ENCODE measurements around the gene LRRC37B. TPM values are rescaled to one million over a fixed set of nuclear protein-coding genes. Genes with fewer than 3 reads are reported as not detected.
"Not testable (repeated sequence)": the region's sequence is repeated elsewhere in the genome, so short reads cannot be mapped to it uniquely, and the experiment has no call there.

The LRRC37B gene
- total RNA-seq, result 25.7 TPM

DNA sequence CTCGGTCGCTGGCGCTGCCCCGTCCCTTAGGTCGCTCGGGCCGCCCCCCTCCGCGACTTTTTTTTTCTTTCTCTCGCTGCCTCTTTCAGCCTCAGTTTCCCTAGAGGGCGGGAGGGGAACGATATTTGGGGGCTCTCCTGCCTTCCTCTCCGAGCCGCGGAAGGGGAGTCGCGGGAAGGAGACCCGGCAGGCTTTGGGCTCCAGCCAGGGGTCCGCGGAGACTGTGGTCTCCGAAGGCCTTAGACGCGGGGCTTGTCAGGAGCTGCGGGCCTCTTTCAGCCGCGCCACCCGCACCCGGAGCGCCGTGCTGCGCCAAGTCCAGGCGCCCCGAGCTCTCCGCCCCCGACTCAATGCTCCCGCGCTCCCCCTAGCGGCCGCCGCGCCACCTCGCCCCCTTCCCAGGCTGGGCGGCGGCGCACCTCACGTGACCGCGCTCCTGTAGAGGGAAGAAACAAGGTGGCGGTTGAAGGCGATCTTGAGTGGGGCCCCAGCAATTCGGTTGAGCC, at the start of gene LRRC37B:
LRRC37B (plus strand) TSS at position 427 of the 506 bp plus-strand sequence. CDS start 14,010 bp downstream, outside the sequence.
- DNase-seq (ENCODE audit: low spot score) (peak; percentile 95), ATAC-seq (peak; percentile 99)
- intact Hi-C loops (cut with DNase I), result no loop called here

DNA sequence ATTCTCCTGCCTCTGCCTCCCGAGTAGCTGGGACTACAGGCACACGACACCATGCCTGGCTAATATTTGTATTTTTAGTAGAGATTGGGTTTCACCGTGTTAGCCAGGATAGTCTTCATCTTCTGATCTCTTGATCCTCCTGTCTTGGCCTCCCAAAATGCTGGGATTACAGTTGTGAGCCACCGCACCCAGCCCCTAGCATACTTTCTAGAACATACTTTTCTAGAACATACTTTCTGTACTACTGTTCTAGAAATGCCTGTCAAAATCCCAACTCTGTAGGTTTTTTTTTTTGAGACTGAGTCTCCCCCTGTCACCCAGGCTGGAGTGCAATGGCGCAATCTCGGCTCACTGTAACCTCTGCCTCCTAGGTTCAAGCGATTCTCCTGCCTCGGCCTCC, 43.1 kb upstream of the LRRC37B start:
- ATAC-seq; DNase-seq (ENCODE audit: low spot score): not testable (repeated sequence)

DNA sequence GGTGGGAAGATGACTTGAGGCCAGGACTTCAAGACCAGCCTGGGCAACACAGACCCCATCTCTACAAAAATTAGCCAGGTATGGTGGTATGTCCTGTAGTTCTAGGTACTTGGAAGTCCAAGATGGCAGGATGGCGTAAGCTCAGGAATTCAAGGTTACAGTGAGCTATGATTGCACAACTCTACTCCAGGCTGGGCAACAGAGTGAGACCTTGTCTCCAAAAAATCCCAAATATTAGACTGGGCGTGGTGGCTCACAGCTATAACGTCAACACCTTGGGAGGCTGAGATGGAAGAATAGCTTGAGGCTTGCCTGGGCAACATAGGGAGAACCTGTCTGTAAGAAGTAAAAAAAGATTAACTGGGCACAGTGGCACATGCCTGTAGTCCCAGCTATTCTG, 39.5 kb upstream of the LRRC37B start:
- DNase-seq (ENCODE audit: low spot score) (no peak), ATAC-seq (no peak)
- intact Hi-C loops (cut with DNase I), result no loop called here

More for the DNA sequence above, 43.1 kb upstream of the LRRC37B start:
- intact Hi-C loops (cut with DNase I), result not testable (repeated sequence)

DNA sequence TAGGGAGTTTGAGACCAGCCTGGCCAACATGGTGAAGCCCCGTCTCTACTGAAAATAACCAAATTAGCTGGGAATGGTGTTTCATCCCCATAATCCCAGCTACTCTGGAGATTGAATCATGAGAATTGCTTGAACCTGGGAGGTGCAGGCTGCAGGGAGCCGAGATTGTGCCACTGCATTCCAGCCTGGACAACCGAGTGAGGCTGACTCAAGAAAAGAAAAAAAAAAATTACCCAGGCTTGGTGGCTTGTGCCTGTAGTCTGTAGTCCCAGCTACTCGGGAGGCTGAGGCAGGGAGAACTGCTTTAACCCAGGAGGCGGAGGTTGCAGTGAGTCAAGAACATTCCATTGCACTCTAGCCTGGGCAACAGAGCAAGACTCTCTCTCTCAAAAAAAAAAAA, 36.8 kb upstream of the LRRC37B start:
- ATAC-seq; intact Hi-C loops (cut with DNase I); DNase-seq (ENCODE audit: low spot score): not testable (repeated sequence)

DNA sequence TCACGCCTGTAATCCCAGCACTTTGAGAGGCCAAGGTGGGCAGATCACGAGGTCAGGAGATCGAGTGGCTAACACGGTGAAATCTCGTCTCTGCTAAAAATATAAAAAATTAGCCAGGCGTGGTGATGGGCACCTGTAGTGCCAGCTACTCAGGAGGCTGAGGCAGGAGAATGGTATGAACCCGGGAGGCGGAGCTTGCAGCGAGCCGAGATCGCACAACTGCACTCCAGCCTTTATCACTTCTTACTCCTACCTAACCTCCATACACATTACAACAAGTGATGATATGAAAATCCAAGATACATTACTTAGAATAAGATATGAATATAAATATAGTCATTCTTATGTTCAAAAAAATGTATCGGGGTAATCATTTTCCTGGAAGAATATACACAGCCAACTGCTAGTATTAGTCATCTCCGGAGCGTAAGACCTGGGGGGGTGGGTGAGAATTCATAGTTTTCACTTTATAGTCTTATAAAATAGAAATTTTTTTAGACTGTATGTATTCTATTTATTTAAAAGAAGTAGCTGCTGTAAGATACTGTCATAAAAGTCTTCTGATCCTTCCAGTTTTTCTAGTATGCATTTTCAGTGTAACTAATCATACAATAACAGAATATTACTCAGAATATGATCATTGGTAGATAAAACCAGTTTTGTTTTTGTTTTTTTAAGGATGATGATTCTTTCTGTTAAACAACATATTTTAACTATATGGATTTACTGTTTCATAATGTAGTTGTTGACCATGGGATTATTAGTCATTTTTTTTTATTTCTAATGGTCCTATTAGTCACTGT, 32.7 kb upstream of the LRRC37B start:
- DNase-seq (ENCODE audit: low spot score); intact Hi-C loops (cut with DNase I); ATAC-seq: not testable (repeated sequence)

DNA sequence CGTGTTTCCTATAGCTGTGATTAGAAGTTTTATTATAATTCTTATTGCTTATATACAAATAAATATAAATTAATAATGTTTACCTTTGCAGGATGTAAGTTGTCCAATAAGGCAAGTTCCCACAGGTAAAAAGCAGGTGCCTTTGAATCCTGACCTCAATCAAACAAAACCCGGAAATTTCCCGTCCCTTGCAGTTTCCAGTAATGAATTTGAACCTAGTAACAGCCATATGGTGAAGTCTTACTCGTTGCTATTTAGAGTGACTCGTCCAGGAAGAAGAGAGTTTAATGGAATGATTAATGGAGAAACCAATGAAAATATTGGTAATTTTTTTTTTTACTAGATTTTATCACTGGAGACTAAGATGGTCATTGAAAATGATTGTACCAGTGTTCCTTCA, 31.8 kb upstream of the LRRC37B start:
- ATAC-seq; DNase-seq (ENCODE audit: low spot score); intact Hi-C loops (cut with DNase I): not testable (repeated sequence)

DNA sequence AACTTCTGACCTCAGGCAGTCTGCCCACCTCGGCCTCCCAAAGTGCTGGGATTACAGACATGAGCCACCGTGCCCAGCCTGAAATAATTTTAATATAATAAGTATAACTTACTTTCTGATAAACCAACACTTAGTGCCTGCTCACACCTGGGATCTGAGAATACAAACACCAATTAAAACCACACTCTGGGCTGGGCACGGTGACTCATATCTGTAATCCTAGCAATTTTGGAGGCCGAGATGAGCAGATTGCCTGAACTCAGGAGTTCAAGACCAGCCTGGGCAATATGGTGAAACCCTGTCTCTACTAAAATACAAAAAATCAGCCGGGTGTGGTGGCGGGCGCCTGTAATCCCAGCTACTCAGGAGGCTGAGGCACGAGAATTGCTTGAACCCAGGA, 15.4 kb upstream of the LRRC37B start:
- intact Hi-C loops (cut with DNase I); ATAC-seq; DNase-seq (ENCODE audit: low spot score): not testable (repeated sequence)

DNA sequence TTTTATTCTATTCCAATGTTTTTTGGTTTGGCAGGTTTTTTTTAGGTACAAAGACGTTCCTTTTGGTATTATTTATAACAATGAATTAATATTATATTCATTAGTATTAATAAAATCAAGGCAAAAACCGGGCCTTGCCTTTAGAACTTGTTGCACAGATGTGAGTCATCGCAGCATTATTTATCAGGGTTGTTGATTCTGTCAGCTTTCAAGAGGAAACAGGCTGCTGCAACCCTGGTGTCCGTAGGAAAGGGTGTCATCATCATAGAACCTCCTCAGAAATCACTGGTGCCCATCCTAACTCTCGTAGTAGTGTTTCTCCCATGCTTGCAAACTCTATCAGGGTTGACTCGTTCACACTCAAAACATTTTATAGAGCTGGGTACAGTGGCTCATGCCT, 10.2 kb upstream of the LRRC37B start:
- no peak for DNase-seq (ENCODE audit: low spot score)
- intact Hi-C loops (cut with DNase I), result no loop called here

DNA sequence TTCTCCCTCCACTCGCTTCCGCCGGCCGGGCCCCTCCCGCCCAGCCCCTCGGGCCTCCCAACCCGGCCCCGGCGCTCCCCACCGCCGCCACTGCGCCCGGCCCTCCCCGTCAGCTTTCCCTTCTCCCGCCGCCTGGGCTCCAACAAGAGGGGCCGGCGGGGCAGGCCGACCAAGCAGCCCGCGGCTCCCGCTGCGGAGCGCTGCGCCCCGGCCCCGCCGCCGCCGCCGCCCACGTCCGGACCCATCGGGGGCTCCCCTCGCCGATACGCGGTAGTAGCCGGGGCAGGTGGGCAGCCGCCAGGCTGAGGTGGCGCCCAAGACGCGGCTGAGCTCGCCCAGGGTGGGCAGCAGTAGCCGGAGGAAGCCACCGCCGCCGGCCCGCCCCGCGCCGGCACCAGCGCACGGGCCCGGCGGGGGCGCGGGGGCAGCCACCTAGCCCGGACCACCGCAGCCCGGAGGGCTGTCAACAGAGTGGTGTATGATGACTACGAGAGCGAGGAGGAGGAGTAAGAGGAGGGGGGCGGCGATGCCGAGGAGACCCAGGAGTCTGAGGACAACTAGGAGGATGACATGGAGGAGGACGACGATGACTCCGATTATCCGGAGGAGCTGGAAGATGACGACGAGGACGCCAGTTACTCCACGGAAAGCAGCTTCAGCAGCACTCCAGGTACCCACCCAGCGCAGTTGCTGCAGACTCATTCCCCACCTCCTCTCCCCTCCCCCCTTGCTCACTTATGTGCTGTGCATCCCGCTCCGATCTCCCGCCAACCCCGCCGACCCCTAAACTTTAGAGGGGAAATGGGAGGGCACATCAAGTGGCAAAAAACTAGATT, 498 bp downstream of the LRRC37B start:
- peak; percentile 66 for DNase-seq (ENCODE audit: low spot score)
- intact Hi-C loops (cut with DNase I), result no loop called here
- ATAC-seq, result peak; percentile 28

More for the DNA sequence above, 10.2 kb upstream of the LRRC37B start:
- ATAC-seq, result no peak

DNA sequence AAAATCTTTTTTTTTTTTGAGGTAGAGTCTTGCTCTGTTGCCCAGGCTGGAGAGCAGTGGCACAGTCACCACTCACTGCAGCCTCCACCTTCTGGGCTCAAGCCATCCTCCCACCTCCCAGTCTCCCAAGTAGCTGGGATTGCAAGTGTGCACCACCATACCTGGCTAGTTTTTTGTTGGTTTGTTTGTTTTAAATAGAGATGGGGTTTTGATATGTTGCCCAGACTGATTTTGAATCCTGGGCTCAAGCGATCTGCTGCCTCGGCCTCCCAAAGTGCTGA, 2.0 kb downstream of the LRRC37B start:
- no peak for DNase-seq (ENCODE audit: low spot score)
- intact Hi-C loops (cut with DNase I), result no loop called here
- ATAC-seq, result no peak

DNA sequence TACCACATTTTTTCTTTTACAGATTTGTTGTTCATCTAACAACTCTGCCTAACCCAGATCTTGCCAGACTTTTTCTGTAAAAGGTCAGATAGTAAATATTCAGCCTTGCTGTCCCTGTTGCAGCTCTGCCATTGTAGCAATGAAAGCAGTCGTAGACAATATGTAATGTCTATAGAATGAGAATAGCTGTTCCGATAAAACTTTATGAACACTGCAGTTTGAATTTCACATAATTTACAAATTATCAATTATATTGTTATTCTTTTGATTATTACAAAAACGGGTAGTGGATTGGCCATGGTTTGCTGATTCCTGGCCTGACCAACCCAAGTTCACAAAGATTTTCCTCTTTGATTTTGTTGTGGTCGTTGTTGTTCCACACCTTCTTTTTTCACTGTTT, 2.9 kb downstream of the LRRC37B start:
- ATAC-seq (no peak), DNase-seq (ENCODE audit: low spot score) (no peak)
- intact Hi-C loops (cut with DNase I), result no loop called here

DNA sequence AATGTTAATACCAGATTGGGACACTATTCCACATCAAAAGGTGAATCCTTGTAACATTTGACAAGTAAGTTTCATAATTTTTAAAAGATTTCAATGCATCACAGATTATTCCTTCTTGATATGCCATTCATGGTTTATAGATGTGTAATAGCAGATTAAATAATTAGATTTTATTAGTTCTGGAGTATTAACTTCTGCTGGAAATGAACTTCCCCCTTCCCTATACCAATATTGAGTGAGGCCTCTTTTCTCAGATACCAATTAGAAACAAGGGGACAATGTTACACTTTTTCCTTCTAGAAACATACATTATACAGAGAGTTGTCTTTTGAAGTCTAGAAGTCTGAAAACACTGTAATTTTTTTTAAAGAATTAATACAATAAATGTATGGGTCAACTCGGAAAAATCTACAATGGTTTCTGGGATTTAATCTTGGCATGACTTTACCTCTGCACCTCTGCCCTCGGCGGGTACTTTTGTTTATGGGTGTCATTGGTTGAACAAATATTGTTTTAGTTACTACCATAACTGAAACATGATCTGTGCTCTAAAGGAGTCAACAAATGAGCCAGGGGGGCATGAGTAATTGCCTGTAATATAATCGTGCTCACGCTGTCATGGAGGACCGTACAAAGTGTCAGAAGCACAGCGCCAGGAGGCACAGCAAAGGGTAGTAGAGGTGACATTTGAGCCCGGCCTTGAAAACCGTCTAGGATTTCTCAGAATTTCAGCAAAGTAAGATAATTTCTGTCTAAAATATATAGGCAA, 8.2 kb downstream of the LRRC37B start:
- intact Hi-C loops (cut with DNase I), result no loop called here
- no peak for DNase-seq (ENCODE audit: low spot score)
- no peak for ATAC-seq

DNA sequence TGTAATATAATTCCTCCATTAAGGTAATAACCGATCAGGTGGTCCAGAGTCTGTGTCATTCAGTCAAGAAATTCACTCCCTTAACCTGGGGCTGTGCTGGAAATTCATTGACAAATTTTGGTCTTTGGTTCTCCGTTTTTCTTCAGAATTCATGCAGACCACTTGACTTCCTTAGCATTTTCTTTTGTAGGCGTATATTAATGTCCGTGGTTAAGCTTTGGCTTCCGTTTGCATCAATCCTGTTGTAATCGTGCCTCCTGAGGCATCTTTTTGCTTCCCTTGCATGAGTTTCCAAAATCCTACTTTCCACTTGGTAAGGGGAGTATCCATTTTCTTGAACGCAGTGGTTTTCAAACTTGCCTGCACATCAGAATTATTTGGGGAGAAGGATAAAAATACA, 9.0 kb downstream of the LRRC37B start:
- ATAC-seq (no peak), DNase-seq (ENCODE audit: low spot score) (no peak)
- intact Hi-C loops (cut with DNase I), result no loop called here

DNA sequence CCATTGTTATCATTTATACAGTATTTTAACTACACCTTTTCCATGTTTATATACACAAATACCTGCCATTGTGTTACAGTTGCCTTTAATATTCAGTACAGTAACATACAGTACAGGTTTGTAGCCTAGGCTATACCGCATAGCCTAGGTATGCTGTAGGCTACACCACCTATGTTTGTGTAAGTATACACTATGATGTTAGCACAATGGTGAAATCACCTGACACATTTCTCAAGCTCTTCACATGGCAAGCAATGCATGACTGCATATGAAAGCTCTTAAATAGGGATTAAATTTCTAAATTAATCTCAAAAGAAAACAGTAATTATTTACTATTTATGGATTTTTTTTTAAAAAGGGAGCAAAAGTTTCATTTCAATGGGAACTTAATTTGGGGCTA, 12.0 kb downstream of the LRRC37B start:
- ATAC-seq, result no peak
- no peak for DNase-seq (ENCODE audit: low spot score)
- intact Hi-C loops (cut with DNase I), result no loop called here

DNA sequence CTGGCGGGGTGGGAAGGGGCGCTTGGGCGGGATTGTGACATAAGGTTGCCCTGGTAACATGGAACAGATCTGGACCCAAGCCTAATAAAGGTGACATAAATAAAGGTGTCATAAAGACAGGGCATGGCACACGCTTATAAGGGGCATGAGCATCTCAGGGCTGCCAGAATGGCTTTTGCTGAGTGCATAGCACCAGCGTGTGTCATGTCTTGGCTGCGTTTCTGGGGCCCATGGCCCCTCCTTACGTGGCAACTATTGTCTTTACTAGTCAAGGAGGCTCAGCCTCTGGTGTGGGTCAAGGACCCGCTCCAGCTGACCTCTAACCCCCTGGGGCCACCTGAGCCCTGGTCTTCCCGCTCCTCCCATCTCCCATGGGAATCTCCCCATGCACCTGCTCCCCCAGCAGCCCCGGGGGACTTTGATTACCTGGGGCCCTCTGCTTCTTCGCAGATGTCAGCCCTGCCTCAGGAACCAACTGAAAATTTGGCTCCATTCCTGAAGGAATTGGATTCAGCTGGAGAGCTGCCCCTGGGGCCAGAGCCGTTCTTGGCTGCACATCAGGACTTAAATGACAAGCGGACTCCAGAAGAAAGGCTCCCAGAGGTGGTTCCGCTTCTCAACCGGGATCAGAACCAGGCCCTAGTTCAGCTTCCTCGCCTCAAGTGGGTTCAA, 13.9 kb downstream of the LRRC37B start:
- DNase-seq (ENCODE audit: low spot score), result no peak
- intact Hi-C loops (cut with DNase I), result no loop called here
- ATAC-seq, result no peak

DNA sequence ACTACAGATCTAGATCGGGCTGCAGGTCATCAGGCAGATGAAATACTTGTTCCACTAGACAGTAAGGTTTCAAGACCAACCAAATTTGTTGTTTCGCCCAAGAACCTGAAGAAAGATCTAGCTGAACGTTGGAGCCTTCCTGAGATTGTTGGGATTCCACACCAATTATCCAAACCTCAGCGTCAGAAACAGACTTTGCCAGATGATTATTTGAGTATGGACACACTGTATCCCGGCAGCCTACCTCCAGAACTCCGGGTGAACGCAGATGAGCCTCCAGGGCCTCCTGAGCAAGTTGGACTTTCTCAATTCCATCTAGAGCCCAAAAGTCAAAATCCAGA, 14.4 kb downstream of the LRRC37B start:
- DNase-seq (ENCODE audit: low spot score) (no peak), ATAC-seq (no peak)
- intact Hi-C loops (cut with DNase I), result no loop called here

DNA sequence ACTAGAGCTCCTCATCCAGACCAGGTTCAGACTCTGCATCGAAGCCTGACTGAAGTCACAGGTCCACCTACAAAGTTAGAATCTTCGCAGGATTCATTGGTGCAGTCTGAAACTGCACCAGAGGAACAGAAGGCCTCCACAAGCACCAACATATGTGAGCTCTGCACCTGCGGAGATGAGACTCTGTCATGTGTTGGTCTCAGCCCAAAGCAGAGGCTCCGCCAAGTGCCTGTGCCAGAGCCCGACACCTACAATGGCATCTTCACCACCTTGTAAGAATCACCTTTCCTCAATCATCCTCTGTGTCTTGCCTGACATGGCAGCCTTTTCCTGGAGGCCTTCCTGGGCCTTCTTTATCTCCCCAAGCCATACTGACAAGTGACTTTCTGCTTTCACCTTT, 15.4 kb downstream of the LRRC37B start:
- ATAC-seq; DNase-seq (ENCODE audit: low spot score); intact Hi-C loops (cut with DNase I): not testable (repeated sequence)

DNA sequence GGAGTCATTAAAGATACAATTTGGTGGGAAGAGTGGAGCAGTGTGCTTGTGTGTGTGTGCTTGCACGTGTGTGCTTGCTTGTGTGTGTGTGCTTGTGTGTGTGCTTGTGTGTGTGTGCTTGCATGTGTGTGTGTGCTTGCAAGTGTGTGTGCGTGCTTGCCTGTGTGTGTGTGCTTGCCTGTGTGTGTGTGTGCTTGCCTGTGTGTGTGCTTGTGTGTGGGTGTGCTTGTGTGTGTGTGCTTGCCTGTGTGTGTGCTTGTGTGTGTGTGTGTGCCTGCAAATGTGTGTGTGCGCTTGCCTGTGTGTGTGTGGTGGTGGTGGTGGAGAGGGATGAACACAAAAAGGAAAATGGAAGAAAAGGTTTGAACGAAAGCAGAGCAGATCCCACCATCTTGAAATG, 20.1 kb downstream of the LRRC37B start:
- intact Hi-C loops (cut with DNase I); ATAC-seq; DNase-seq (ENCODE audit: low spot score): not testable (repeated sequence)

DNA sequence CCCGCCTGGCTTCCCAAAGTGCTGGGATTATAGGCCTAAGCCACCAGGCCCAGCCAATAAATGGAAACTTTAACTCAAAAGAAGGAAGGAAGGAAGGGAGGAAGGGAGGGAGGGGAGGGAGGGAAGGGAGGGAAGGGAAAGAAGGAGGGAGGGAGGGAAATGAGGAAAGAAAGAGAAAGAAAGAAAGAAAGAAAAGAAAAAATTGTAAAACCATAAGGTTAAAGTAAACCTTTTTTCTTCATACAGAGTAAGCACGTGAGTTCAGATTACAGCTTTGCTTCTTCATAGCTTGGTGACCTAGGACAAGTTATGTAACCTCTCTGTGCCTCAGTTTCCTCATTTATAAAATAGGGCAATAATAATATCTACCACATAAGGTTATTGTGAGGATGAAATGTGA, 26.0 kb downstream of the LRRC37B start:
- ATAC-seq, result no peak
- intact Hi-C loops (cut with DNase I), result no loop called here

More for the DNA sequence above, 26.0 kb downstream of the LRRC37B start:
- DNase-seq (ENCODE audit: low spot score), result no peak
